ENCODE results near the gene KCNIP4. TPM values are rescaled to one million over a fixed set of nuclear protein-coding genes. Genes with fewer than 3 reads are reported as not detected.

Gene KCNIP4
- total RNA-seq, 4 donors from 2014 or later: 2.5 TPM; not detected in 2

DNA sequence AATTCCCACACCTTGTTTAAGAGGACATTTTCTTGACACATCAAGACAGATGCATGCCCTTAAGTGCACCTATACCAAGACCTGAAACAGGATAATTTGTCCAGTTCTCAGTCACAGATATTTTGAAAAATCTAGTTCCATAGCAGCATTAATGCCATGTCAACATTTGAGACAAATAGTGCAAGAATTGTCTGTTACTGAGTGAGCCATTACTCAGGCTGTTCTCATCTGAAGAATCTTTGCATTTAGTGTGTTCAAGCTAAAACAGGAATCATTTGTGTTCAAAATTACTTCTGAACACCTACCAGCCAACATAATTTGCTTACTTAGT, 354.9 kb downstream of the KCNIP4 start:
- DNase-seq: no peak
- TF ChIP-seq POLR2AphosphoS5 (IDR thresholded peaks at IDR 0.05) (no peak), EP300 (IDR thresholded peaks at IDR 0.05; ENCODE audit: low read depth) (no peak), POLR2A (IDR thresholded peaks at IDR 0.05) (no peak)
- TF ChIP-seq, protein P1, sequence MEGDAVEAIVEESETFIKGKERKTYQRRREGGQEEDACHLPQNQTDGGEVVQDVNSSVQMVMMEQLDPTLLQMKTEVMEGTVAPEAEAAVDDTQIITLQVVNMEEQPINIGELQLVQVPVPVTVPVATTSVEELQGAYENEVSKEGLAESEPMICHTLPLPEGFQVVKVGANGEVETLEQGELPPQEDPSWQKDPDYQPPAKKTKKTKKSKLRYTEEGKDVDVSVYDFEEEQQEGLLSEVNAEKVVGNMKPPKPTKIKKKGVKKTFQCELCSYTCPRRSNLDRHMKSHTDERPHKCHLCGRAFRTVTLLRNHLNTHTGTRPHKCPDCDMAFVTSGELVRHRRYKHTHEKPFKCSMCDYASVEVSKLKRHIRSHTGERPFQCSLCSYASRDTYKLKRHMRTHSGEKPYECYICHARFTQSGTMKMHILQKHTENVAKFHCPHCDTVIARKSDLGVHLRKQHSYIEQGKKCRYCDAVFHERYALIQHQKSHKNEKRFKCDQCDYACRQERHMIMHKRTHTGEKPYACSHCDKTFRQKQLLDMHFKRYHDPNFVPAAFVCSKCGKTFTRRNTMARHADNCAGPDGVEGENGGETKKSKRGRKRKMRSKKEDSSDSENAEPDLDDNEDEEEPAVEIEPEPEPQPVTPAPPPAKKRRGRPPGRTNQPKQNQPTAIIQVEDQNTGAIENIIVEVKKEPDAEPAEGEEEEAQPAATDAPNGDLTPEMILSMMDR (IDR thresholded peaks at IDR 0.05): no peak

DNA sequence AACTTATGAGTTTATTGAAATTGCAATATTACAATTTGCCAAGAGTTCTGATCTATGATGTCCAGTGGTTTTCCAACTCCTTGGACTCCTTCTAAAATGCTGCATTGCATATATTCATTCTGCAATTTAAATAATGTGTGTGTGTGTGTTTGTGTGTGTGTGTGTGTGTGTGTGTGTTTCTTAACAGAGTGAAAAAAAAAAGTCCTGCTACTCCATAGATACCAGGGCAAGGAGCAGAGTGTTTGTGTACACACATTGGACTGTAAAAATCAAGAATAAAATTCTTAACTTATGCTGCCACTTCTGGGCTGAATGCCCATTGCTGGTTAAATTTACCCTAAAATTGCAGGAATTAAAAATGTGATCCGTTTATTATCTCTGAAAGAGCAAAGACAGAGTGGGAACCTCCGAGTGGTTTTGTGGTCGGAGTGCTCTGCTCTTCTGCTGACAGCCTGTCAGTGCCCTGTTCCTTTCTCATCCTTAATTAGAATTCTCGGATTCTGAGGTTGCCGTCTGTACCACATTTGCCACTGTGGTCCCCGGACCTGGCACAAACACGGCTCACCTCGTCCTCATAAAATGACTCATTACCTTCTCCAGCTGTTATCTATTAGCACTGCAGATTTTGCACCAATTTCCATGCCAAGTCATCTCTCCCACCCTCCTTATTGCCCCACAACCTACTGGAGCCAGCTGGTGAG, 355.5 kb downstream of the KCNIP4 start:
- H3K27ac ChIP-seq: no peak overlapping the region
- H3K9me3 ChIP-seq: no peaks in the 10 kb centered on the region
- intact Hi-C loops (cut with DNase I; ENCODE audit: low total_unique reads) (no loop called here), in situ Hi-C loops (cut with MboI; ENCODE audit: low pct_ligation_motif_present in 1 of 4, low pct_unique_long_range_greater_than_20kb in 1 of 4, low sequenced_read_pairs in 3 of 4) (no loop called here)
- H3K27me3 ChIP-seq: no peaks in the 10 kb centered on the region
- TF ChIP-seq POLR2AphosphoS5 (IDR thresholded peaks at IDR 0.05) (no peak), EP300 (IDR thresholded peaks at IDR 0.05; ENCODE audit: low read depth) (no peak), POLR2A (IDR thresholded peaks at IDR 0.05) (no peak)
- TF ChIP-seq, protein P1 (IDR thresholded peaks at IDR 0.05): no peak
- 24 to 50% methylated on average over 2 to 8 of the region's 8 CpGs for WGBS, 2 donors (ENCODE audit: low coverage in 1 of 2)
- no peaks in the 10 kb centered on the region for H3K36me3 ChIP-seq
- no peak for DNase-seq
- no peaks in the 10 kb centered on the region for H3K4me1 ChIP-seq
- H3K4me3 ChIP-seq: no peak overlapping the region

More for the DNA sequence above, 354.9 kb downstream of the KCNIP4 start:
- Histone ChIP-seq H3K4me3 (no peak overlapping the region), H3K27ac (no peak overlapping the region), H3K4me1 (no peaks in the 10 kb centered on the region), H3K9me3 (no peaks in the 10 kb centered on the region), H3K27me3 (no peaks in the 10 kb centered on the region), H3K36me3 (no peaks in the 10 kb centered on the region)
- in situ Hi-C loops (cut with MboI; ENCODE audit: low pct_ligation_motif_present in 1 of 4, low pct_unique_long_range_greater_than_20kb in 1 of 4, low sequenced_read_pairs in 3 of 4): no loop called here
- intact Hi-C loops (cut with DNase I; ENCODE audit: low total_unique reads): no loop called here

DNA sequence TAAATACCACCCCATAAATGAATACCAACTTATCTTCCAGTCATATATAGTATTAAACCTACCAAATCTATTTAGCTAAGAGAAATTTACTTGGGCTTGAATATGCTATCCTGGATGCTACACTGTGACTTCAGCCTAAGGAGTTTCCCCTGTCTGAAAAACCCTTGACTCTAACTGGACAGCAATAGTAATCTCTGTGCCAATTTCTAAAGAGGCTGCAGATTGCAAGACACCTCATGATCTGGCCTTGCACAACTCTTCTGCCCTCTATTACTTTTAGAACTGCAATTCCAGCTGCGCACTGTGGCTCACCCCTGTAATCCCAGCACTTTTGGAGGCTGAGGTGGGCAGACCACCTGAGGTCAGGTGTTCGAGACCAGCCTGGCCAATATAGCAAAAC, 371.5 kb downstream of the KCNIP4 start:
- intact Hi-C loops (cut with DNase I; ENCODE audit: low total_unique reads) (no loop called here), in situ Hi-C loops (cut with MboI; ENCODE audit: low pct_ligation_motif_present in 1 of 4, low pct_unique_long_range_greater_than_20kb in 1 of 4, low sequenced_read_pairs in 3 of 4) (no loop called here)
- Histone ChIP-seq H3K9me3 (no peaks in the 10 kb centered on the region), H3K4me1 (no peaks in the 10 kb centered on the region), H3K4me3 (no peak overlapping the region), H3K27ac (no peak overlapping the region), H3K27me3 (no peaks in the 10 kb centered on the region), H3K36me3 (no peaks in the 10 kb centered on the region)
- DNase-seq: no peak
- TF ChIP-seq EP300 (IDR thresholded peaks at IDR 0.05; ENCODE audit: low read depth) (no peak), POLR2A (IDR thresholded peaks at IDR 0.05) (no peak), POLR2AphosphoS5 (IDR thresholded peaks at IDR 0.05) (no peak)
- TF ChIP-seq, protein P1 (IDR thresholded peaks at IDR 0.05): no peak
- 77% methylated on average over 2 of the region's 2 CpGs; no CpG with 5 or more reads in 1 of the 2 donors for WGBS, 2 donors (ENCODE audit: low coverage in 1 of 2)

DNA sequence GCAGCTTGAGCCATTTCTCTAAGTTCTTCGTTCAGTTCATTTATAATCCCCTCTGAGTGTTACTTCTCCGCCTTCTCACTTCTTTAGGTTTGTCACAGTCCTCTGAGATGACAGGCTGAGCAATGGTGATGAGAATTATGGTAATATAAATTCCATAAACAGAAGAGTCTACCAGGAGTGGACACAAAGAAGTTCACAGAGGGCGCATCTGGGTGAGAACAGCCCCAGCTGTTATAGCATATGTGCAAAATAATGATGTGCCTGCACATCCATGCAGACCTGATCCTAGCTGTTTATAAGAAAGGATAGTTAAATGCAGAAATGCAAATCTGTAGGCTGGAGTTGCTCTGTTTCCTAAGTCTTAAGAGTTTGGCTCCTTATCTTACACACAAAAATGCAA, 377.5 kb downstream of the KCNIP4 start:
- no peaks in the 10 kb centered on the region for H3K36me3 ChIP-seq
- no peak for DNase-seq
- in situ Hi-C loops (cut with MboI; ENCODE audit: low pct_ligation_motif_present in 1 of 4, low pct_unique_long_range_greater_than_20kb in 1 of 4, low sequenced_read_pairs in 3 of 4) (no loop called here), intact Hi-C loops (cut with DNase I; ENCODE audit: low total_unique reads) (no loop called here)
- no peak overlapping the region for H3K27ac ChIP-seq
- H3K4me1 ChIP-seq: no peaks in the 10 kb centered on the region
- H3K4me3 ChIP-seq: no peak overlapping the region
- WGBS, 2 donors (ENCODE audit: low coverage in 1 of 2): 59 to 76% methylated on average over 3 of the region's 3 CpGs
- no peaks in the 10 kb centered on the region for H3K9me3 ChIP-seq
- no peaks in the 10 kb centered on the region for H3K27me3 ChIP-seq
- TF ChIP-seq, protein P1 (IDR thresholded peaks at IDR 0.05): no peak
- TF ChIP-seq POLR2A (IDR thresholded peaks at IDR 0.05): no peak
- no peak for TF ChIP-seq EP300 (IDR thresholded peaks at IDR 0.05; ENCODE audit: low read depth)
- no peak for TF ChIP-seq POLR2AphosphoS5 (IDR thresholded peaks at IDR 0.05)

Measured in transverse colon (tissue), 4 donors.